H9 (cell line): ENCODE measurements around the gene NR3C2. TPM values are rescaled to one million over a fixed set of nuclear protein-coding genes. Genes with fewer than 3 reads are reported as not detected.

Source experiments
- DNase-seq: peaks from one replicate; pipeline ENCODE4 v3.0.0-alpha.2; 2017
- H2AFZ ChIP-seq: one replicate; pipeline ENCODE4 v1.6.1; 2013; ENCODE audit warnings: mild to moderate bottlenecking, low read length, control low read depth, moderate library complexity
- H2AK5ac ChIP-seq: 2 replicates; pipeline ENCODE4 v1.6.1; 2013; ENCODE audit warnings: low read length, control low read depth, mixed read lengths; ENCODE audit not compliant: insufficient read length
- H2BK120ac ChIP-seq: one replicate; pipeline ENCODE4 v1.6.1; 2013; ENCODE audit warnings: low read depth, mild to moderate bottlenecking, low read length, control low read depth, inconsistent platforms; ENCODE audit not compliant: poor library complexity, severe bottlenecking
- H2BK12ac ChIP-seq: 2 replicates; pipeline ENCODE4 v1.6.1; 2013; ENCODE audit warnings: low read length, control low read depth, mixed read lengths, low read depth; ENCODE audit not compliant: insufficient read length
- H2BK15ac ChIP-seq: 2 replicates; pipeline ENCODE4 v1.6.1; 2013; ENCODE audit warnings: low read depth, low read length, control low read depth
- H2BK20ac ChIP-seq: one replicate; pipeline ENCODE4 v1.6.1; 2013; ENCODE audit warnings: low read depth, mild to moderate bottlenecking, low read length, control low read depth, inconsistent platforms; ENCODE audit not compliant: poor library complexity, severe bottlenecking
- H2BK5ac ChIP-seq: 2 replicates; pipeline ENCODE4 v1.6.1; 2013; ENCODE audit warnings: low read length, control low read depth, mixed read lengths; ENCODE audit not compliant: insufficient read length
- H3K14ac ChIP-seq: 2 replicates; pipeline ENCODE4 v1.6.1; 2013; ENCODE audit warnings: low read length, control low read depth; ENCODE audit not compliant: insufficient read depth
- H3K18ac ChIP-seq: 2 replicates; pipeline ENCODE4 v1.6.1; 2013; ENCODE audit warnings: low read depth, mild to moderate bottlenecking, mixed read lengths, low read length, control low read depth; ENCODE audit not compliant: insufficient read length
- H3K23ac ChIP-seq: 2 replicates; pipeline ENCODE4 v1.6.1; 2013; ENCODE audit warnings: low read length, control low read depth, mixed read lengths, low read depth; ENCODE audit not compliant: insufficient read length
- H3K23me2 ChIP-seq: 2 replicates; pipeline ENCODE4 v1.6.1; 2013; ENCODE audit warnings: low read depth, mild to moderate bottlenecking, mixed read lengths, low read length, control low read depth; ENCODE audit not compliant: insufficient read length, poor library complexity, severe bottlenecking
- H3K27ac ChIP-seq: 2 replicates; pipeline ENCODE4 v1.5.1; 2013; ENCODE audit warnings: low read length, control low read depth, mixed read lengths, low read depth; ENCODE audit not compliant: insufficient read length
- H3K27me3 ChIP-seq: 2 replicates; pipeline ENCODE4 v1.6.1; 2013; ENCODE audit warnings: low read length, control low read depth, inconsistent platforms; ENCODE audit not compliant: insufficient read depth
- H3K4ac ChIP-seq: 2 replicates; pipeline ENCODE4 v1.6.1; 2013; ENCODE audit warnings: low read depth, mild to moderate bottlenecking, control low read depth, inconsistent platforms, low read length, moderate library complexity
- H3K4me1 ChIP-seq: 2 replicates; pipeline ENCODE4 v1.6.1; 2013; ENCODE audit warnings: low read length, control low read depth, inconsistent platforms; ENCODE audit not compliant: insufficient read depth
- H3K4me2 ChIP-seq: 2 replicates; pipeline ENCODE4 v1.6.1; 2013; ENCODE audit warnings: low read length, control low read depth, mixed read lengths; ENCODE audit not compliant: insufficient read length, insufficient read depth
- H3K56ac ChIP-seq: 2 replicates; pipeline ENCODE4 v1.6.1; 2013; ENCODE audit warnings: low read depth, mild to moderate bottlenecking, mixed read lengths, low read length, control low read depth; ENCODE audit not compliant: insufficient read length
- H3K79me1 ChIP-seq: 2 replicates; pipeline ENCODE4 v1.6.1; 2013; ENCODE audit warnings: low read depth, mild to moderate bottlenecking, moderate library complexity, low read length, control low read depth, inconsistent platforms; ENCODE audit not compliant: insufficient read depth, poor library complexity, severe bottlenecking
- H3K79me2 ChIP-seq: 2 replicates; pipeline ENCODE4 v1.6.1; 2013; ENCODE audit warnings: low read length, control low read depth, inconsistent platforms; ENCODE audit not compliant: insufficient read depth
- H3K9ac ChIP-seq: 2 replicates; pipeline ENCODE4 v1.6.1; 2013; ENCODE audit warnings: low read length, control low read depth, mixed read lengths; ENCODE audit not compliant: insufficient read length; ENCODE audit errors: extremely low read depth
- H3K9me3 ChIP-seq: one replicate; pipeline ENCODE4 v1.6.1; 2013; ENCODE audit warnings: low read depth, low read length, inconsistent platforms; ENCODE audit not compliant: control insufficient read depth
- H3T11ph ChIP-seq: one replicate; pipeline ENCODE4 v1.6.1; 2013; ENCODE audit warnings: mild to moderate bottlenecking, low read length, control low read depth, inconsistent platforms
- H4K20me1 ChIP-seq: one replicate; pipeline ENCODE4 v1.6.1; 2013; ENCODE audit not compliant: control insufficient read depth, insufficient read length, insufficient read depth
- H4K5ac ChIP-seq: 2 replicates; pipeline ENCODE4 v1.6.1; 2013; ENCODE audit warnings: low read depth, mild to moderate bottlenecking, mixed read lengths, low read length, control low read depth; ENCODE audit not compliant: insufficient read length
- H4K8ac ChIP-seq: replicated peaks from 2 replicates; pipeline ENCODE4 v1.6.1; 2013; ENCODE audit warnings: low read length, control low read depth, mixed read lengths, low read depth; ENCODE audit not compliant: insufficient read length
- H4K91ac ChIP-seq: 2 replicates; pipeline ENCODE4 v1.6.1; 2013; ENCODE audit warnings: low read depth, mild to moderate bottlenecking, moderate library complexity, mixed read lengths, low read length, control low read depth; ENCODE audit not compliant: insufficient read length
- H3K27ac Mint-ChIP-seq, 3 experiments: 2 replicates in 2 of 3; 3 replicates in 1 of 3; pipeline ENCODE4 v1.8.0; 2020 to 2021; ENCODE audit warnings: mixed read lengths in 3 of 3, mild to moderate bottlenecking in 1 of 3, moderate library complexity in 1 of 3
- H3K27me3 Mint-ChIP-seq: 2 replicates; pipeline ENCODE4 v1.8.0; 2021; ENCODE audit warnings: low read depth, mild to moderate bottlenecking, moderate library complexity, mixed read lengths
- H3K36me3 Mint-ChIP-seq, 3 experiments: 2 replicates in 2 of 3; 3 replicates in 1 of 3; pipeline ENCODE4 v1.8.0; 2020 to 2021; ENCODE audit warnings: low read depth in 3 of 3, mixed read lengths in 3 of 3; ENCODE audit not compliant: insufficient read depth in 1 of 3
- H3K4me1 Mint-ChIP-seq, 2 experiments: 2 replicates each; pipeline ENCODE4 v1.8.0; 2020; ENCODE audit warnings: mixed read lengths in 2 of 2
- H3K4me3 Mint-ChIP-seq, 2 experiments: 2 replicates in 1 of 2; 3 replicates in 1 of 2; pipeline ENCODE4 v1.8.0; 2020 to 2021; ENCODE audit warnings: mild to moderate bottlenecking in 2 of 2, mixed read lengths in 2 of 2, moderate library complexity in 1 of 2
- H3K9me3 Mint-ChIP-seq, 2 experiments: 2 replicates in 1 of 2; 3 replicates in 1 of 2; pipeline ENCODE4 v1.8.0; 2020; ENCODE audit warnings: mild to moderate bottlenecking in 2 of 2, mixed read lengths in 2 of 2, moderate library complexity in 1 of 2
- CTCF ChIP-seq: fragments of 200-600 bp; sonication (generic); conservative IDR thresholded peaks from 3 replicates; pipeline ENCODE4 v1.8.0; 2021; ENCODE audit warnings: antibody characterized with exemption, mild to moderate bottlenecking
- WGBS: extraction: QIAGEN DNeasy Blood & Tissue Kit; methylation state at CpG from one replicate; pipeline ENCODE4 v1.1.7; 2013; ENCODE audit warnings: missing lambda C conversion rate, low lambda C conversion rate, mixed read lengths; ENCODE audit not compliant: insufficient read length; ENCODE audit errors: extremely low coverage; 5-methylcytosine and 5-hydroxymethylcytosine counted together
- total RNA-seq: library from RNA; stranded (reverse); gene quantifications from 2 replicates; pipeline ENCODE4 v1.2.1, GENCODE V29; 2021

Gene NR3C2
- total RNA-seq, 1 experiment from 2014 or later = 1.4 TPM

DNA sequence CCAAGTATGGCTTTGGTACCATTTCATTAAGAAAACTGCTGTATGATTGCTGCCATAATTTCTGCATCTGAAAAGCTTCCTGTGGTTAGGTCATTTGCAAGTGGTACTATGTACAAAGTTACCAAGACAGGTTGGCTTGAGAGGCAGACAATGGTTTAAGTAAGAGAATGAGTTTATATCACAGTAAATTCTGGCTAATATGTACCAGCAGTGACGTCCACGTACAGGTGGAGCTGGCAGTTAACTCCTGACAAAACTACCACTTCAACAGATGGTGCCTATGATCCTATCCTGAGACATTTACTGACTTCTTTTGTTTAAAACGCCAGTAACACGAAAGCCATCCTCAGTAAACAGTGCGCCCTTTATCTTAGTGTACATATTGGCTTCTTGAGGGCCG is 198.4 kb downstream of the NR3C2 start:
- WGBS = no CpG with 5 or more reads among the region's 6 CpGs

More for the DNA sequence above, 198.4 kb downstream of the NR3C2 start:
- no peaks in the 10 kb centered on the region for H3K36me3 Mint-ChIP-seq
- Histone ChIP-seq H3K9me3 (no peaks in the 10 kb centered on the region), H3K4me2 (no peak overlapping the region), H2BK15ac (no peak overlapping the region), H3K23me2 (no peaks in the 10 kb centered on the region), H2BK20ac (no peak overlapping the region), H3K79me2 (no peaks in the 10 kb centered on the region), H4K5ac (no peak overlapping the region), H4K20me1 (no peaks in the 10 kb centered on the region), H2BK120ac (no peak overlapping the region), H2AFZ (no peak overlapping the region), H4K8ac (no peak overlapping the region), H4K91ac (no peak overlapping the region), H2BK12ac (no peak overlapping the region), H3T11ph (no peak overlapping the region), H3K27me3 (no peaks in the 10 kb centered on the region), H3K14ac (no peak overlapping the region), H3K18ac (no peak overlapping the region), H3K4me1 (no peaks in the 10 kb centered on the region; the same call in 1 of the 2 replicates), H2BK5ac (no peak overlapping the region), H3K23ac (no peak overlapping the region), H3K27ac (no peak overlapping the region), H3K56ac (no peak overlapping the region), H3K79me1 (no peaks in the 10 kb centered on the region), H3K4ac (no peak overlapping the region), H2AK5ac (no peak overlapping the region), H3K9ac (no peak overlapping the region)
- no peak for DNase-seq
- no peak overlapping the region for H3K4me3 Mint-ChIP-seq
- TF ChIP-seq CTCF = no peak
- H3K9me3 Mint-ChIP-seq = no peaks in the 10 kb centered on the region
- no peaks in the 10 kb centered on the region for H3K27me3 Mint-ChIP-seq
- H3K27ac Mint-ChIP-seq = no peak overlapping the region
- H3K4me1 Mint-ChIP-seq = no peaks in the 10 kb centered on the region
